Memory B cell (primary cell): Measurements from ENCODE around the gene GLT6D1.

ENCODE experiments used
- ATAC-seq: fragments of 150-1000 bp; cut with Tn5 transposase; 2 replicates; pipeline ENCODE4 v1.10.0; 2021; ENCODE audit warnings: low read depth, mild to moderate bottlenecking, moderate library complexity
- DNase-seq, 2 donors: peaks; one replicate each; pipeline ENCODE4 v3.0.0; 2022; ENCODE audit warnings: low spot score in 2 of 2
- H3K27ac Mint-ChIP-seq: one replicate; pipeline ENCODE4 v1.8.0; 2022; ENCODE audit warnings: mild to moderate bottlenecking, moderate library complexity, mixed read lengths
- H3K27me3 Mint-ChIP-seq: one replicate; pipeline ENCODE4 v1.8.0; 2022; ENCODE audit warnings: mixed read lengths
- H3K36me3 Mint-ChIP-seq: one replicate; pipeline ENCODE4 v1.8.0; 2022; ENCODE audit warnings: mild to moderate bottlenecking, mixed read lengths
- H3K4me1 Mint-ChIP-seq: one replicate; pipeline ENCODE4 v1.8.0; 2022; ENCODE audit warnings: mixed read lengths
- H3K4me3 Mint-ChIP-seq: one replicate; pipeline ENCODE4 v1.8.0; 2022; ENCODE audit warnings: mild to moderate bottlenecking, moderate library complexity, mixed read lengths
- H3K9me3 Mint-ChIP-seq: one replicate; pipeline ENCODE4 v1.8.0; 2022; ENCODE audit warnings: mixed read lengths

GLT6D1 gene

GRCh38 chr9:135584371-135584770, 55.0 kb downstream of the GLT6D1 start:
- peaks cover 4% of the 10 kb centered on the region for H3K27me3 Mint-ChIP-seq
- no peaks in the 10 kb centered on the region for H3K36me3 Mint-ChIP-seq
- DNase-seq (no peak), ATAC-seq (no peak)
- no peaks in the 10 kb centered on the region for H3K4me1 Mint-ChIP-seq
- H3K4me3 Mint-ChIP-seq, result no peak overlapping the region
- no peak overlapping the region for H3K27ac Mint-ChIP-seq
- no peaks in the 10 kb centered on the region for H3K9me3 Mint-ChIP-seq

- no peak overlapping the region for H3K4me3 Mint-ChIP-seq
- H3K9me3 Mint-ChIP-seq, result no peaks in the 10 kb centered on the region
- H3K36me3 Mint-ChIP-seq, result no peaks in the 10 kb centered on the region
Measured at GRCh38 chr9:135583688-135584011, 55.7 kb downstream of the GLT6D1 start.

GRCh38 chr9:135582966-135583687, 56.2 kb downstream of the GLT6D1 start:
- Mint-ChIP-seq H3K9me3 (no peaks in the 10 kb centered on the region), H3K27ac (no peak overlapping the region), H3K27me3 (peaks cover 4% of the 10 kb centered on the region)

More at GRCh38 chr9:135583688-135584011, 55.7 kb downstream of the GLT6D1 start:
- no peak for DNase-seq
- H3K27me3 Mint-ChIP-seq, result peaks cover 4% of the 10 kb centered on the region
- no peak overlapping the region for H3K27ac Mint-ChIP-seq
- no peak for ATAC-seq
- no peaks in the 10 kb centered on the region for H3K4me1 Mint-ChIP-seq

GRCh38 chr9:135582541-135582940, 56.8 kb downstream of the GLT6D1 start:
- DNase-seq, result no peak
- Mint-ChIP-seq H3K4me1 (no peaks in the 10 kb centered on the region), H3K27me3 (peaks cover 4% of the 10 kb centered on the region), H3K27ac (no peak overlapping the region), H3K36me3 (no peaks in the 10 kb centered on the region), H3K9me3 (no peaks in the 10 kb centered on the region), H3K4me3 (no peak overlapping the region)
- no peak for ATAC-seq

More at GRCh38 chr9:135582966-135583687, 56.2 kb downstream of the GLT6D1 start:
- no peaks in the 10 kb centered on the region for H3K4me1 Mint-ChIP-seq
- no peak for ATAC-seq
- no peaks in the 10 kb centered on the region for H3K36me3 Mint-ChIP-seq
- H3K4me3 Mint-ChIP-seq, result no peak overlapping the region
- DNase-seq, result no peak

- ATAC-seq, result no peak
- no peaks in the 10 kb centered on the region for H3K36me3 Mint-ChIP-seq
Measured at GRCh38 chr9:135581636-135582426, 57.5 kb downstream of the GLT6D1 start.

GRCh38 chr9:135580664-135581380, 58.5 kb downstream of the GLT6D1 start:
- Mint-ChIP-seq H3K4me3 (no peak overlapping the region), H3K9me3 (no peaks in the 10 kb centered on the region), H3K27ac (no peak overlapping the region), H3K27me3 (peaks cover 2% of the 10 kb centered on the region), H3K36me3 (no peaks in the 10 kb centered on the region), H3K4me1 (no peaks in the 10 kb centered on the region)
- ATAC-seq, result no peak
- DNase-seq, result no peak

More at GRCh38 chr9:135581636-135582426, 57.5 kb downstream of the GLT6D1 start:
- no peaks in the 10 kb centered on the region for H3K4me1 Mint-ChIP-seq
- H3K27me3 Mint-ChIP-seq, result peaks cover 3% of the 10 kb centered on the region
- DNase-seq, result no peak
- H3K9me3 Mint-ChIP-seq, result no peaks in the 10 kb centered on the region
- no peak overlapping the region for H3K27ac Mint-ChIP-seq
- H3K4me3 Mint-ChIP-seq, result no peak overlapping the region

GRCh38 chr9:135579889-135580660, 59.3 kb downstream of the GLT6D1 start:
- Mint-ChIP-seq H3K27me3 (peaks cover 2% of the 10 kb centered on the region), H3K27ac (no peak overlapping the region), H3K4me3 (no peak overlapping the region), H3K36me3 (no peaks in the 10 kb centered on the region), H3K4me1 (no peaks in the 10 kb centered on the region), H3K9me3 (no peaks in the 10 kb centered on the region)
- DNase-seq (no peak), ATAC-seq (no peak)

GRCh38 chr9:135579356-135579755, 60.0 kb downstream of the GLT6D1 start:
- H3K4me3 Mint-ChIP-seq, result no peak overlapping the region
- H3K9me3 Mint-ChIP-seq, result no peaks in the 10 kb centered on the region
- DNase-seq, result no peak
- ATAC-seq, result no peak
- H3K36me3 Mint-ChIP-seq, result no peaks in the 10 kb centered on the region
- no peaks in the 10 kb centered on the region for H3K4me1 Mint-ChIP-seq
- H3K27me3 Mint-ChIP-seq, result peaks cover 2% of the 10 kb centered on the region
- H3K27ac Mint-ChIP-seq, result no peak overlapping the region

GRCh38 chr9:135577256-135577655, 62.1 kb downstream of the GLT6D1 start:
- no peaks in the 10 kb centered on the region for H3K4me1 Mint-ChIP-seq
- no peaks in the 10 kb centered on the region for H3K36me3 Mint-ChIP-seq
- H3K27me3 Mint-ChIP-seq, result peaks cover 2% of the 10 kb centered on the region
- no peak overlapping the region for H3K27ac Mint-ChIP-seq
- DNase-seq, result no peak
- ATAC-seq, result no peak
- H3K9me3 Mint-ChIP-seq, result no peaks in the 10 kb centered on the region
- no peak overlapping the region for H3K4me3 Mint-ChIP-seq

GRCh38 chr9:135575995-135576631, 63.2 kb downstream of the GLT6D1 start:
- H3K4me3 Mint-ChIP-seq, result no peak overlapping the region
- no peaks in the 10 kb centered on the region for H3K36me3 Mint-ChIP-seq
- ATAC-seq (no peak), DNase-seq (no peak)
- no peaks in the 10 kb centered on the region for H3K4me1 Mint-ChIP-seq
- H3K27me3 Mint-ChIP-seq, result no peaks in the 10 kb centered on the region
- no peaks in the 10 kb centered on the region for H3K9me3 Mint-ChIP-seq
- no peak overlapping the region for H3K27ac Mint-ChIP-seq

GRCh38 chr9:135574943-135575342, 64.4 kb downstream of the GLT6D1 start:
- no peak for DNase-seq
- no peaks in the 10 kb centered on the region for H3K4me1 Mint-ChIP-seq
- no peaks in the 10 kb centered on the region for H3K27me3 Mint-ChIP-seq

GRCh38 chr9:135574331-135574730, 65.0 kb downstream of the GLT6D1 start:
- no peak overlapping the region for H3K27ac Mint-ChIP-seq
- H3K4me1 Mint-ChIP-seq, result no peaks in the 10 kb centered on the region
- no peaks in the 10 kb centered on the region for H3K27me3 Mint-ChIP-seq
- no peak for DNase-seq
- H3K36me3 Mint-ChIP-seq, result no peaks in the 10 kb centered on the region
- no peak for ATAC-seq
- H3K9me3 Mint-ChIP-seq, result peaks cover under 1% of the 10 kb centered on the region
- H3K4me3 Mint-ChIP-seq, result no peak overlapping the region

More at GRCh38 chr9:135574943-135575342, 64.4 kb downstream of the GLT6D1 start:
- Mint-ChIP-seq H3K4me3 (no peak overlapping the region), H3K27ac (no peak overlapping the region), H3K9me3 (no peaks in the 10 kb centered on the region), H3K36me3 (no peaks in the 10 kb centered on the region)
- no peak for ATAC-seq
